Uterus (tissue), 2 donors: ENCODE results near the gene TBCD.

Experiments used
- POLR2A ChIP-seq, 2 donors: fragments of 450-650 bp; IDR thresholded peaks; one replicate each; pipeline ENCODE4 v1.6.1; 2016; ENCODE audit warnings: antibody characterized with exemption in 2 of 2, mild to moderate bottlenecking in 1 of 2, moderate library complexity in 1 of 2
- TF ChIP-seq, protein P1 (sequence below), 4 experiments: fragments of 200-600 bp in 2 of 4; fragments of 450-650 bp in 2 of 4; sonication (generic) in 2 of 4; IDR thresholded peaks; one replicate each; pipeline ENCODE4 v1.5.1; 2016 to 2019; ENCODE audit warnings: antibody characterized with exemption in 4 of 4, mild to moderate bottlenecking in 2 of 4, moderate library complexity in 1 of 4

DNA sequence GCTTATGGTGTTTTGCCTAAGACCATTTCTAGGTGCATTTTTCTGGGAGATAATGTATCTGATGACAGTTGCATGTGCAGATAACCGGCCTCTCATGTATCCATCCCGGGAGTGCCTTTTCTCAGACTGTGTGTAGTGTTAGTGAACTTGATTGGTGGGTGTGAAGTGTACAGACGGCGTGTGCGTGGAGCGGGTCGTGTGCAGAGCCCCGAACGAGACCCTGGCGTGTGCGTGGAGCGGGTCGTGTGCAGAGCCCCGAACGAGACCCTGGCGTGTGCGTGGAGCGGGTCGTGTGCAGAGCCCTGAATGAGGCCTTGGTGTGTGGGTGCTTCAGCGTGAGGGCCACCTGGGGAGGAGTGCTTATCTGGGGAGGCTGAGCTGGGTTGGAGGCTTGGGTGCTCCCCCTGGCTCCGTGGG lies 116.9 kb downstream of the TBCD start:
- TF ChIP-seq, protein P1, sequence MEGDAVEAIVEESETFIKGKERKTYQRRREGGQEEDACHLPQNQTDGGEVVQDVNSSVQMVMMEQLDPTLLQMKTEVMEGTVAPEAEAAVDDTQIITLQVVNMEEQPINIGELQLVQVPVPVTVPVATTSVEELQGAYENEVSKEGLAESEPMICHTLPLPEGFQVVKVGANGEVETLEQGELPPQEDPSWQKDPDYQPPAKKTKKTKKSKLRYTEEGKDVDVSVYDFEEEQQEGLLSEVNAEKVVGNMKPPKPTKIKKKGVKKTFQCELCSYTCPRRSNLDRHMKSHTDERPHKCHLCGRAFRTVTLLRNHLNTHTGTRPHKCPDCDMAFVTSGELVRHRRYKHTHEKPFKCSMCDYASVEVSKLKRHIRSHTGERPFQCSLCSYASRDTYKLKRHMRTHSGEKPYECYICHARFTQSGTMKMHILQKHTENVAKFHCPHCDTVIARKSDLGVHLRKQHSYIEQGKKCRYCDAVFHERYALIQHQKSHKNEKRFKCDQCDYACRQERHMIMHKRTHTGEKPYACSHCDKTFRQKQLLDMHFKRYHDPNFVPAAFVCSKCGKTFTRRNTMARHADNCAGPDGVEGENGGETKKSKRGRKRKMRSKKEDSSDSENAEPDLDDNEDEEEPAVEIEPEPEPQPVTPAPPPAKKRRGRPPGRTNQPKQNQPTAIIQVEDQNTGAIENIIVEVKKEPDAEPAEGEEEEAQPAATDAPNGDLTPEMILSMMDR (IDR thresholded peaks at IDR 0.05), result no peak
- no peak for TF ChIP-seq POLR2A (IDR thresholded peaks at IDR 0.05)
